CD4-positive, alpha-beta T cell (primary cell): ENCODE measurements around the gene HFE. TPM values are rescaled to one million over a fixed set of nuclear protein-coding genes. Genes with fewer than 3 reads are reported as not detected.

Experiments used
- ATAC-seq: fragments of 200-7000 bp; cut with Tn5 transposase; one replicate; pipeline ENCODE4 v1.10.0; 2022; ENCODE audit warnings: mild to moderate bottlenecking; ENCODE audit not compliant: poor library complexity
- CTCF ChIA-PET: fragments of 350-600 bp; sonication (Branson Sonifier 250); formaldehyde crosslinking; loops from one replicate; lab custom pipeline; 2021; ENCODE audit warnings: antibody characterized with exemption, inconsistent platforms; lab: Charles Lee
- POLR2A ChIA-PET: fragments of 350-600 bp; sonication (Branson Sonifier 250); formaldehyde crosslinking; loops from one replicate; lab custom pipeline; 2021; ENCODE audit warnings: antibody characterized with exemption, inconsistent platforms; lab: Charles Lee
- DNase-seq, 14 experiments: peaks; one replicate each; pipeline ENCODE4 v3.0.0-alpha.2; 2013 to 2020; ENCODE audit warnings: mixed read lengths in 2 of 14
- H3K27ac ChIP-seq, 2 donors: one replicate each; pipeline versions ENCODE4 v1.5.1 to v1.7.0; 2013; ENCODE audit warnings: low read length in 2 of 2, low read depth in 1 of 2, mild to moderate bottlenecking in 1 of 2
- H3K27me3 ChIP-seq, 2 experiments: 1 replicate in 1 of 2; 2 replicates in 1 of 2; pipeline versions ENCODE4 v1.6.1 to v1.7.0; 2013; ENCODE audit warnings: low read length in 2 of 2, control low read depth in 1 of 2, mild to moderate bottlenecking in 1 of 2, moderate library complexity in 1 of 2; ENCODE audit not compliant: insufficient read depth in 2 of 2, control insufficient read depth in 1 of 2
- H3K36me3 ChIP-seq: one replicate; pipeline ENCODE4 v1.6.1; 2013; ENCODE audit warnings: low read length, control low read depth; ENCODE audit not compliant: insufficient read depth
- H3K4me1 ChIP-seq: one replicate; pipeline ENCODE4 v1.6.1; 2013; ENCODE audit warnings: low read length, control low read depth; ENCODE audit not compliant: insufficient read depth
- H3K4me3 ChIP-seq: one replicate; pipeline ENCODE4 v1.5.1; 2013; ENCODE audit warnings: mild to moderate bottlenecking, low read length, moderate library complexity
- H3K9me3 ChIP-seq, 2 experiments: 1 replicate in 1 of 2; 2 replicates in 1 of 2; pipeline versions ENCODE4 v1.6.1 to v1.7.0; 2013; ENCODE audit warnings: low read length in 2 of 2, mild to moderate bottlenecking in 2 of 2, control low read depth in 1 of 2, moderate library complexity in 1 of 2; ENCODE audit not compliant: control insufficient read depth in 1 of 2, insufficient read depth in 1 of 2
- H3K27ac Mint-ChIP-seq: one replicate; pipeline ENCODE4 v1.8.0; 2020; ENCODE audit warnings: mixed read lengths
- H3K27me3 Mint-ChIP-seq: one replicate; pipeline ENCODE4 v1.8.0; 2021; ENCODE audit warnings: mixed read lengths
- H3K36me3 Mint-ChIP-seq: one replicate; pipeline ENCODE4 v1.8.0; 2021; ENCODE audit warnings: low read depth, mixed read lengths
- H3K4me1 Mint-ChIP-seq: one replicate; pipeline ENCODE4 v1.8.0; 2021; ENCODE audit warnings: low read depth, mixed read lengths
- H3K4me3 Mint-ChIP-seq: one replicate; pipeline ENCODE4 v1.8.0; 2020; ENCODE audit warnings: mild to moderate bottlenecking, mixed read lengths
- H3K9me3 Mint-ChIP-seq: one replicate; pipeline ENCODE4 v1.8.0; 2020; ENCODE audit warnings: mixed read lengths
- CTCF ChIP-seq: fragments of 200-600 bp; IDR thresholded peaks from one replicate; pipeline ENCODE4 v1.8.0; 2022; ENCODE audit warnings: antibody characterized with exemption, mild to moderate bottlenecking
- intact Hi-C, 2 experiments: fragments of 100-400 bp; cut with DNase I in 1 of 2; cut with micrococcal nuclease in 1 of 2; formaldehyde crosslinking; loops; one replicate each; pipeline versions ENCODE4 v1.15.1 to v1.9.0; 2023 to 2025; cut with DNase I, micrococcal nuclease
- polyA plus RNA-seq, 2 donors: library from polyadenylated mRNA; unstranded; fragments of 120-200 nt; gene quantifications; one replicate each; pipeline ENCODE4 v1.2.1, GENCODE V29; 2013
- total RNA-seq, 174 experiments: library from RNA in 2 of 174; stranded (reverse) in 2 of 174; gene quantifications; one replicate each; pipeline ENCODE4 v1.2.3 and lab custom pipeline; 2021 to 2026

HFE gene
- total RNA-seq (under 1 TPM; 0.08 to 0.28 TPM), total RNA-seq (lab: John Stamatoyannopoulos, UW) (0 to 7.7 (median 0.99) reads per million in 172 experiments)
- polyA plus RNA-seq (2013, experiment 1 of 2), result 4.0 TPM
- 3.9 TPM for polyA plus RNA-seq (2013, experiment 2 of 2)

DNA sequence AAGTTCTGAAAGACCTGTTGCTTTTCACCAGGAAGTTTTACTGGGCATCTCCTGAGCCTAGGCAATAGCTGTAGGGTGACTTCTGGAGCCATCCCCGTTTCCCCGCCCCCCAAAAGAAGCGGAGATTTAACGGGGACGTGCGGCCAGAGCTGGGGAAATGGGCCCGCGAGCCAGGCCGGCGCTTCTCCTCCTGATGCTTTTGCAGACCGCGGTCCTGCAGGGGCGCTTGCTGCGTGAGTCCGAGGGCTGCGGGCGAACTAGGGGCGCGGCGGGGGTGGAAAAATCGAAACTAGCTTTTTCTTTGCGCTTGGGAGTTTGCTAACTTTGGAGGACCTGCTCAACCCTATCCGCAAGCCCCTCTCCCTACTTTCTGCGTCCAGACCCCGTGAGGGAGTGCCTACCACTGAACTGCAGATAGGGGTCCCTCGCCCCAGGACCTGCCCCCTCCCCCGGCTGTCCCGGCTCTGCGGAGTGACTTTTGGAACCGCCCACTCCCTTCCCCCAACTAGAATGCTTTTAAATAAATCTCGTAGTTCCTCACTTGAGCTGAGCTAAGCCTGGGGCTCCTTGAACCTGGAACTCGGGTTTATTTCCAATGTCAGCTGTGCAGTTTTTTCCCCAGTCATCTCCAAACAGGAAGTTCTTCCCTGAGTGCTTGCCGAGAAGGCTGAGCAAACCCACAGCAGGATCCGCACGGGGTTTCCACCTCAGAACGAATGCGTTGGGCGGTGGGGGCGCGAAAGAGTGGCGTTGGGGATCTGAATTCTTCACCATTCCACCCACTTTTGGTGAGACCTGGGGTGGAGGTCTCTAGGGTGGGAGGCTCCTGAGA lies at the start of gene HFE:
Gene HFE (plus strand): TSS at position 146 of the 832 bp plus-strand sequence. CDS start 12 bp downstream, at position 158.
- H3K27ac ChIP-seq, result peak within 1 kb of the TSS; percentile 23 to 61
- ChIA-PET POLR2A (interaction anchor here (0.6 to 6.7 kb wide), 34 partner anchors 10 to 1805 kb away, joined by 3 to 74 read pairs (median 6); a partner anchor contains a TSS), CTCF (interaction anchor here (0.7 to 5.7 kb wide), 7 partner anchors 10 to 95 kb away, joined by 3 to 39 read pairs (median 5); a partner anchor contains a TSS)
- no peaks in the 10 kb centered on the region for H3K36me3 ChIP-seq
- ATAC-seq (peak; percentile 25), DNase-seq (peak in 11 of 14 experiments; percentile 3 to 57 (median 21))
- intact Hi-C loops, result no loop called here
- Mint-ChIP-seq H3K4me1 (peaks cover 34% of the 10 kb centered on the region), H3K36me3 (no peaks in the 10 kb centered on the region), H3K4me3 (peak within 1 kb of the TSS; percentile 87), H3K27me3 (no peaks in the 10 kb centered on the region), H3K27ac (peak within 1 kb of the TSS; percentile 71), H3K9me3 (no peaks in the 10 kb centered on the region)
- no peak for TF ChIP-seq CTCF
- peak within 1 kb of the TSS; percentile 86 for H3K4me3 ChIP-seq
- H3K9me3 ChIP-seq, result no peaks in the 10 kb centered on the region
- H3K4me1 ChIP-seq, result peaks cover 33% of the 10 kb centered on the region
- no peaks in the 10 kb centered on the region for H3K27me3 ChIP-seq

GRCh38 chr6:26041946-26042345 lies 45.3 kb upstream of the HFE start:
- POLR2A ChIA-PET, result interaction anchor here (2.3 to 6.0 kb wide), 4 partner anchors 25 to 182 kb away, joined by 17 to 292 read pairs (median 60); a partner anchor contains a TSS
- Histone ChIP-seq H3K4me3 (no peak overlapping the region), H3K27me3 (no peaks in the 10 kb centered on the region), H3K9me3 (peaks cover 0 to 3% of the 10 kb centered on the region in 2 experiments), H3K36me3 (no peaks in the 10 kb centered on the region), H3K27ac (no peak overlapping the region), H3K4me1 (peaks cover 21% of the 10 kb centered on the region)
- peaks cover 21% of the 10 kb centered on the region for H3K36me3 Mint-ChIP-seq
- ATAC-seq, result no peak
- no peak overlapping the region for H3K27ac Mint-ChIP-seq
- H3K9me3 Mint-ChIP-seq, result no peaks in the 10 kb centered on the region
- DNase-seq, result no peak
- H3K4me3 Mint-ChIP-seq, result no peak overlapping the region
- CTCF ChIA-PET, result interaction anchor here (4.7 kb wide), 1 partner anchor 16 kb away, joined by 40 read pairs; a partner anchor contains a TSS
- intact Hi-C loops, result loop anchor here in 1 of 2 experiments (5.0 kb wide), 1 partner anchor 1850 kb away; a partner anchor contains a TSS
- H3K4me1 Mint-ChIP-seq, result peaks cover 28% of the 10 kb centered on the region
- H3K27me3 Mint-ChIP-seq, result no peaks in the 10 kb centered on the region
- no peak for TF ChIP-seq CTCF

DNA sequence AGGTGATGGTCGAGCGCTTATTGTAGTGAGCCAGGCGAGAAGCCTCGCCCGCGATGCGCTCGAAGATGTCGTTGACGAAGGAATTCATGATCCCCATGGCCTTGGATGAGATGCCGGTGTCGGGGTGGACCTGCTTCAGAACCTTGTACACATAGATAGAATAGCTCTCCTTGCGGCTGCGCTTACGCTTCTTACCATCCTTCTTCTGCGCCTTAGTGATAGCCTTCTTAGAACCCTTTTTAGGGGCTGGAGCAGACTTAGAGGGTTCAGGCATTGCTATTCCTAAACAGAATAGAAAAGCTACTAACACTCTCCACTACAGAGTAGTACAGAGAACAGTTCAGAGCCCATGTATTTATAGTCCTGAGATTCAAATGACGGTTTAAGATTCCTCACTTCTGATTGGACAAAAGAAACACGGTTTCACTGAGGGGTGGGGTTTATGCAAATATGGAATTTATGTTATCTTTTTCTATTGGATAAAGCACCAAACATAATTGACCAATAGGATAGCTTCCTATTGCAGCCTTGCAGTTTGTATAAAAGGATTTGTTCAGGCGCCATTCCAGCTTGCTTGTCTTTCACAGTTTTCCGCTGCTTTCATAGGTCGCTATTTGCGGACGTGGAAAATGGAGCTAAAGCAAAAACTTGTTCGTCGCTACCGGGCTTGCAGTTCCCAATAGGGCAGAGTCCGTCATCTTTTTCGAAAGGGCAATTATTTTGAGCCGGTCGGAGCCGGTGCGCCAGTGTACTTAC lies 43.7 kb upstream of the HFE start:
- TF ChIP-seq CTCF, result no peak
- Mint-ChIP-seq H3K36me3 (peaks cover 21% of the 10 kb centered on the region), H3K4me3 (peak overlapping the region; percentile 97), H3K27ac (peak overlapping the region; percentile 94), H3K4me1 (peaks cover 28% of the 10 kb centered on the region), H3K27me3 (no peaks in the 10 kb centered on the region), H3K9me3 (no peaks in the 10 kb centered on the region)
- Histone ChIP-seq H3K9me3 (peaks cover 0 to 3% of the 10 kb centered on the region in 2 experiments), H3K27ac (peak overlapping the region; percentile 71 to 91), H3K36me3 (no peaks in the 10 kb centered on the region), H3K4me3 (peak overlapping the region; percentile 70), H3K4me1 (peaks cover 21% of the 10 kb centered on the region), H3K27me3 (no peaks in the 10 kb centered on the region)
- CTCF ChIA-PET, result interaction anchor here (0.7 to 4.7 kb wide), 11 partner anchors 12 to 1729 kb away, joined by 3 to 40 read pairs (median 4); a partner anchor contains a TSS
- peak in 13 of 14 experiments; percentile 43 to 98 (median 66) for DNase-seq
- peak; percentile 68 for ATAC-seq
- intact Hi-C loops, result loop anchor here (1.0 to 5.0 kb wide), 6 partner anchors 10 to 1849 kb away; a partner anchor contains a TSS
- POLR2A ChIA-PET, result interaction anchor here (0.6 to 6.0 kb wide), 58 partner anchors 11 to 1850 kb away, joined by 3 to 919 read pairs (median 10); partner anchors contain the start of genes HFE and TRIM38
